Measurements from ENCODE around the gene AFM.

Gene AFM

DNA sequence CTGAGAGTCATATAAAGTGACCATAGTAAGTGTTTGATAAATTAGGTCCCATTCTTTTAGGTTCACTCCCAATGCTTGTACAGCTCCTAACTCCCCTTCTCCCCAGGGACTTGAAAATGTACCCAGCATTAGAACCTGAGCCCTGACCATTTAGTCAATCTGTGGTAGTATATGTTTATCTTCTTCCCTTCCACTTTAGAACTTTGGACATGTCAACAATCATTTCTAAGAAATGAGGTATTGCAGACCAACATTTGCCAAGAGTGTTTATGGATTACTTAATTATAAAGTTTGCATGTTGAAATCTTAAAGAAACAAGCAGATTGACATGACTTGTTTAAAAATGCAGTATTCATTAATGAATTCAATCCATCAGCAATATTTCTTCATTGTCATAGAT is 26.0 kb downstream of the AFM start:
- Histone ChIP-seq H3K4me1 (ENCODE audit: control insufficient read depth, insufficient read depth, low read length) (no peaks in the 10 kb centered on the region), H3K4me3 (ENCODE audit: low read depth, low read length) (no peak overlapping the region), H3K27ac (ENCODE audit: extremely low read depth, low read depth, low read length) (no peak overlapping the region), H3K36me3 (ENCODE audit: control insufficient read depth in 2 of 2, insufficient read depth in 1 of 2, low read length in 2 of 2) (no peaks in the 10 kb centered on the region), H3K9me3 (ENCODE audit: control insufficient read depth, insufficient read depth, low read depth, low read length) (no peaks in the 10 kb centered on the region)
- POLR2A ChIA-PET, result no interaction called here
- TF ChIP-seq ZBTB21 (tag by site-specific recombination; IDR thresholded peaks at IDR 0.05), result no peak
- no peak for TF ChIP-seq ZNF658 (tag by site-specific recombination; IDR thresholded peaks at IDR 0.05)
- TF ChIP-seq ZFP69B (tag by site-specific recombination; IDR thresholded peaks at IDR 0.05), result no peak
- TF ChIP-seq ZNF654 (tag by site-specific recombination; IDR thresholded peaks at IDR 0.05; ENCODE audit: low read depth), result no peak
- TF ChIP-seq, protein P1, sequence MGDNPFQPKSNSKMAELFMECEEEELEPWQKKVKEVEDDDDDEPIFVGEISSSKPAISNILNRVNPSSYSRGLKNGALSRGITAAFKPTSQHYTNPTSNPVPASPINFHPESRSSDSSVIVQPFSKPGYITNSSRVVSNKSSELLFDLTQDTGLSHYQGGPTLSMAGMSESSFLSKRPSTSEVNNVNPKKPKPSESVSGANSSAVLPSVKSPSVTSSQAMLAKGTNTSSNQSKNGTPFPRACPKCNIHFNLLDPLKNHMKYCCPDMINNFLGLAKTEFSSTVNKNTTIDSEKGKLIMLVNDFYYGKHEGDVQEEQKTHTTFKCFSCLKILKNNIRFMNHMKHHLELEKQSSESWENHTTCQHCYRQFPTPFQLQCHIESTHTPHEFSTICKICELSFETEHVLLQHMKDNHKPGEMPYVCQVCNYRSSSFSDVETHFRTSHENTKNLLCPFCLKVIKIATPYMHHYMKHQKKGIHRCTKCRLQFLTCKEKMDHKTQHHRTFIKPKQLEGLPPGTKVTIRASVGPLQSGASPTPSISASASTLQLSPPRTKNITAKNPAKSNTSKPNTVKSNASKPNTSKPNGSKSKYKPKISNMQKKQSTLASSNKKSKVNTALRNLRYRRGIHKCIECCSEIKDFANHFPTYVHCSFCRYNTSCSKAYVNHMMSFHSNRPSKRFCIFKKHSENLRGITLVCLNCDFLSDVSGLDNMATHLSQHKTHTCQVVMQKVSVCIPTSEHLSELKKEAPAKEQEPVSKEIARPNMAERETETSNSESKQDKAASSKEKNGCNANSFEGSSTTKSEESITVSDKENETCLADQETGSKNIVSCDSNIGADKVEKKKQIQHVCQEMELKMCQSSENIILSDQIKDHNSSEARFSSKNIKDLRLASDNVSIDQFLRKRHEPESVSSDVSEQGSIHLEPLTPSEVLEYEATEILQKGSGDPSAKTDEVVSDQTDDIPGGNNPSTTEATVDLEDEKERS (tag by site-specific recombination; IDR thresholded peaks at IDR 0.05), result no peak
- TF ChIP-seq ZNF354C (tag by site-specific recombination; IDR thresholded peaks at IDR 0.05; ENCODE audit: borderline replicate concordance, low read depth), result no peak
- TF ChIP-seq, protein P2, sequence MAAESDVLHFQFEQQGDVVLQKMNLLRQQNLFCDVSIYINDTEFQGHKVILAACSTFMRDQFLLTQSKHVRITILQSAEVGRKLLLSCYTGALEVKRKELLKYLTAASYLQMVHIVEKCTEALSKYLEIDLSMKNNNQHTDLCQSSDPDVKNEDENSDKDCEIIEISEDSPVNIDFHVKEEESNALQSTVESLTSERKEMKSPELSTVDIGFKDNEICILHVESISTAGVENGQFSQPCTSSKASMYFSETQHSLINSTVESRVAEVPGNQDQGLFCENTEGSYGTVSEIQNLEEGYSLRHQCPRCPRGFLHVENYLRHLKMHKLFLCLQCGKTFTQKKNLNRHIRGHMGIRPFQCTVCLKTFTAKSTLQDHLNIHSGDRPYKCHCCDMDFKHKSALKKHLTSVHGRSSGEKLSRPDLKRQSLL (tag by site-specific recombination; IDR thresholded peaks at IDR 0.05), result no peak
- no peak for TF ChIP-seq SALL2 (tag by site-specific recombination; IDR thresholded peaks at IDR 0.05; ENCODE audit: borderline replicate concordance)
- TF ChIP-seq ZNF768 (tag by site-specific recombination; IDR thresholded peaks at IDR 0.05), result no peak
- CTCF ChIA-PET, result no interaction called here

DNA sequence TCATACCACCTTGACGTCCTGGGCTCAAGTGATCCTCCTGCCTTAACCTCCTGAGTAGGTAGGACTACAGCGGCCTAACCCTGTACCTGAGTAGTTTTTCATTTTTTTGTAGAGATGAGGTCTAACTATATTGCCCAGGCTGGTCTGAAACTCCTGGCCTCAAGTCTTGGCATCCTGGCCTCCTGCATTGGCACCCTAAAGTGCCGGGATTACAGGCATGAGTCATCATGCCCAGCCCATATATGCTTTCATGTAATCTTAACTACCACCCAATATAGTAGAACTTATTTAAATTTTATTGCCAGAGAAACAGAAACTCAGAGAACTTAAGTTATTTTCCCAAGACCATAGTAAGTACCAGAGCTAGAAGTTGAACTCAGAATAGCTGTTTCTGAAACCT is 27.1 kb downstream of the AFM start:
- no peak overlapping the region for H3K27ac ChIP-seq (ENCODE audit: extremely low read depth, low read depth, low read length)
- no peaks in the 10 kb centered on the region for H3K36me3 ChIP-seq (ENCODE audit: control insufficient read depth in 2 of 2, insufficient read depth in 1 of 2, low read length in 2 of 2)
- ChIA-PET CTCF (no interaction called here), POLR2A (no interaction called here)
- no peak overlapping the region for H3K4me3 ChIP-seq (ENCODE audit: low read depth, low read length)
- H3K9me3 ChIP-seq (ENCODE audit: control insufficient read depth, insufficient read depth, low read depth, low read length), result no peaks in the 10 kb centered on the region
- H3K4me1 ChIP-seq (ENCODE audit: control insufficient read depth, insufficient read depth, low read length), result no peaks in the 10 kb centered on the region
- TF ChIP-seq ZNF341 (tag by site-specific recombination; IDR thresholded peaks at IDR 0.05; ENCODE audit: low read depth) (no peak), ZBTB20 (tag by site-specific recombination; IDR thresholded peaks at IDR 0.05) (no peak), ZNF423 (tag by site-specific recombination; IDR thresholded peaks at IDR 0.05) (no peak), FEZF1 (tag by site-specific recombination; IDR thresholded peaks at IDR 0.05) (no peak), ZNF596 (tag by site-specific recombination; IDR thresholded peaks at IDR 0.05) (no peak)
- TF ChIP-seq, protein P3, sequence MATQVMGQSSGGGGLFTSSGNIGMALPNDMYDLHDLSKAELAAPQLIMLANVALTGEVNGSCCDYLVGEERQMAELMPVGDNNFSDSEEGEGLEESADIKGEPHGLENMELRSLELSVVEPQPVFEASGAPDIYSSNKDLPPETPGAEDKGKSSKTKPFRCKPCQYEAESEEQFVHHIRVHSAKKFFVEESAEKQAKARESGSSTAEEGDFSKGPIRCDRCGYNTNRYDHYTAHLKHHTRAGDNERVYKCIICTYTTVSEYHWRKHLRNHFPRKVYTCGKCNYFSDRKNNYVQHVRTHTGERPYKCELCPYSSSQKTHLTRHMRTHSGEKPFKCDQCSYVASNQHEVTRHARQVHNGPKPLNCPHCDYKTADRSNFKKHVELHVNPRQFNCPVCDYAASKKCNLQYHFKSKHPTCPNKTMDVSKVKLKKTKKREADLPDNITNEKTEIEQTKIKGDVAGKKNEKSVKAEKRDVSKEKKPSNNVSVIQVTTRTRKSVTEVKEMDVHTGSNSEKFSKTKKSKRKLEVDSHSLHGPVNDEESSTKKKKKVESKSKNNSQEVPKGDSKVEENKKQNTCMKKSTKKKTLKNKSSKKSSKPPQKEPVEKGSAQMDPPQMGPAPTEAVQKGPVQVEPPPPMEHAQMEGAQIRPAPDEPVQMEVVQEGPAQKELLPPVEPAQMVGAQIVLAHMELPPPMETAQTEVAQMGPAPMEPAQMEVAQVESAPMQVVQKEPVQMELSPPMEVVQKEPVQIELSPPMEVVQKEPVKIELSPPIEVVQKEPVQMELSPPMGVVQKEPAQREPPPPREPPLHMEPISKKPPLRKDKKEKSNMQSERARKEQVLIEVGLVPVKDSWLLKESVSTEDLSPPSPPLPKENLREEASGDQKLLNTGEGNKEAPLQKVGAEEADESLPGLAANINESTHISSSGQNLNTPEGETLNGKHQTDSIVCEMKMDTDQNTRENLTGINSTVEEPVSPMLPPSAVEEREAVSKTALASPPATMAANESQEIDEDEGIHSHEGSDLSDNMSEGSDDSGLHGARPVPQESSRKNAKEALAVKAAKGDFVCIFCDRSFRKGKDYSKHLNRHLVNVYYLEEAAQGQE (tag by site-specific recombination; IDR thresholded peaks at IDR 0.05), result no peak
- TF ChIP-seq, protein P4, sequence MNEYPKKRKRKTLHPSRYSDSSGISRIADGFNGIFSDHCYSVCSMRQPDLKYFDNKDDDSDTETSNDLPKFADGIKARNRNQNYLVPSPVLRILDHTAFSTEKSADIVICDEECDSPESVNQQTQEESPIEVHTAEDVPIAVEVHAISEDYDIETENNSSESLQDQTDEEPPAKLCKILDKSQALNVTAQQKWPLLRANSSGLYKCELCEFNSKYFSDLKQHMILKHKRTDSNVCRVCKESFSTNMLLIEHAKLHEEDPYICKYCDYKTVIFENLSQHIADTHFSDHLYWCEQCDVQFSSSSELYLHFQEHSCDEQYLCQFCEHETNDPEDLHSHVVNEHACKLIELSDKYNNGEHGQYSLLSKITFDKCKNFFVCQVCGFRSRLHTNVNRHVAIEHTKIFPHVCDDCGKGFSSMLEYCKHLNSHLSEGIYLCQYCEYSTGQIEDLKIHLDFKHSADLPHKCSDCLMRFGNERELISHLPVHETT (tag by site-specific recombination; IDR thresholded peaks at IDR 0.05), result no peak

All from HEK293 (cell line).